ENCODE data around the gene SH3PXD2A. TPM values are rescaled to one million over a fixed set of nuclear protein-coding genes. Genes with fewer than 3 reads are reported as not detected.

Gene SH3PXD2A
- total RNA-seq, 1 experiment from 2014 or later, result 0.07 TPM

GRCh38 chr10:103550229-103550628, 305.1 kb downstream of the SH3PXD2A start:
- Histone ChIP-seq H3K9me2 (replicated peaks; ENCODE audit: insufficient read depth, low read length) (no peaks in the 10 kb centered on the region), H3K27me3 (ENCODE audit: low read length) (no peaks in the 10 kb centered on the region), H3K9ac (ENCODE audit: low read length) (no peak overlapping the region), H3K27ac (ENCODE audit: low read length) (no peak overlapping the region), H3K4me3 (ENCODE audit: low read length) (no peak overlapping the region), H3K36me3 (ENCODE audit: insufficient read depth, low read length) (no peaks in the 10 kb centered on the region), H3K9me3 (ENCODE audit: low read length) (no peaks in the 10 kb centered on the region), H3K4me1 (ENCODE audit: low read length) (peaks cover 61% of the 10 kb centered on the region), H2AFZ (ENCODE audit: low read length) (no peak overlapping the region), H3K79me2 (ENCODE audit: low read length) (no peaks in the 10 kb centered on the region), H3K4me2 (ENCODE audit: low read depth, low read length, poor library complexity, severe bottlenecking) (no peak overlapping the region), H4K20me1 (ENCODE audit: insufficient read depth, low read depth, low read length) (no peaks in the 10 kb centered on the region)
- peak; percentile 51 for DNase-seq

GRCh38 chr10:103549349-103549685, 306.1 kb downstream of the SH3PXD2A start:
- Histone ChIP-seq H3K4me1 (ENCODE audit: low read length) (peaks cover 64% of the 10 kb centered on the region), H3K4me2 (ENCODE audit: low read depth, low read length, poor library complexity, severe bottlenecking) (no peak overlapping the region), H3K27me3 (ENCODE audit: low read length) (no peaks in the 10 kb centered on the region), H3K27ac (ENCODE audit: low read length) (no peak overlapping the region), H3K9me2 (replicated peaks; ENCODE audit: insufficient read depth, low read length) (no peaks in the 10 kb centered on the region), H3K36me3 (ENCODE audit: insufficient read depth, low read length) (no peaks in the 10 kb centered on the region), H3K9ac (ENCODE audit: low read length) (no peak overlapping the region), H3K79me2 (ENCODE audit: low read length) (no peaks in the 10 kb centered on the region), H2AFZ (ENCODE audit: low read length) (no peak overlapping the region), H4K20me1 (ENCODE audit: insufficient read depth, low read depth, low read length) (no peaks in the 10 kb centered on the region), H3K9me3 (ENCODE audit: low read length) (no peaks in the 10 kb centered on the region), H3K4me3 (ENCODE audit: low read length) (no peak overlapping the region)
- no peak for DNase-seq

GRCh38 chr10:103548581-103549348, 306.6 kb downstream of the SH3PXD2A start:
- Histone ChIP-seq H3K36me3 (ENCODE audit: insufficient read depth, low read length) (no peaks in the 10 kb centered on the region), H3K9me3 (ENCODE audit: low read length) (no peaks in the 10 kb centered on the region), H3K27me3 (ENCODE audit: low read length) (no peaks in the 10 kb centered on the region), H3K4me1 (ENCODE audit: low read length) (peaks cover 69% of the 10 kb centered on the region), H3K9ac (ENCODE audit: low read length) (no peak overlapping the region), H4K20me1 (ENCODE audit: insufficient read depth, low read depth, low read length) (no peaks in the 10 kb centered on the region), H3K4me3 (ENCODE audit: low read length) (no peak overlapping the region), H3K79me2 (ENCODE audit: low read length) (no peaks in the 10 kb centered on the region), H3K4me2 (ENCODE audit: low read depth, low read length, poor library complexity, severe bottlenecking) (peak overlapping the region; percentile 73), H3K27ac (ENCODE audit: low read length) (peak overlapping the region; percentile 85), H3K9me2 (replicated peaks; ENCODE audit: insufficient read depth, low read length) (no peaks in the 10 kb centered on the region), H2AFZ (ENCODE audit: low read length) (no peak overlapping the region)
- DNase-seq, result no peak

- Histone ChIP-seq H4K20me1 (ENCODE audit: insufficient read depth, low read depth, low read length) (no peaks in the 10 kb centered on the region), H3K36me3 (ENCODE audit: insufficient read depth, low read length) (no peaks in the 10 kb centered on the region), H3K27me3 (ENCODE audit: low read length) (no peaks in the 10 kb centered on the region), H3K9ac (ENCODE audit: low read length) (peak overlapping the region; percentile 63), H3K4me3 (ENCODE audit: low read length) (peak overlapping the region; percentile 60), H3K4me2 (ENCODE audit: low read depth, low read length, poor library complexity, severe bottlenecking) (peak overlapping the region; percentile 73), H3K9me3 (ENCODE audit: low read length) (no peaks in the 10 kb centered on the region), H3K27ac (ENCODE audit: low read length) (peak overlapping the region; percentile 85), H2AFZ (ENCODE audit: low read length) (peak overlapping the region; percentile 27; the same call in 1 of the 2 replicates), H3K4me1 (ENCODE audit: low read length) (peaks cover 77% of the 10 kb centered on the region), H3K9me2 (replicated peaks; ENCODE audit: insufficient read depth, low read length) (no peaks in the 10 kb centered on the region), H3K79me2 (ENCODE audit: low read length) (no peaks in the 10 kb centered on the region)
- DNase-seq, result peak; percentile 92
Measured at GRCh38 chr10:103548006-103548405, 307.4 kb downstream of the SH3PXD2A start.

- H3K9me2 ChIP-seq (replicated peaks; ENCODE audit: insufficient read depth, low read length), result no peaks in the 10 kb centered on the region
Measured at GRCh38 chr10:103547391-103547946, 307.9 kb downstream of the SH3PXD2A start.

GRCh38 chr10:103546401-103546800, 309.0 kb downstream of the SH3PXD2A start:
- no peaks in the 10 kb centered on the region for H3K27me3 ChIP-seq (ENCODE audit: low read length)

More at GRCh38 chr10:103547391-103547946, 307.9 kb downstream of the SH3PXD2A start:
- H3K9ac ChIP-seq (ENCODE audit: low read length), result peak overlapping the region; percentile 63
- H3K27ac ChIP-seq (ENCODE audit: low read length), result peak overlapping the region; percentile 85
- no peaks in the 10 kb centered on the region for H3K27me3 ChIP-seq (ENCODE audit: low read length)
- no peaks in the 10 kb centered on the region for H3K9me3 ChIP-seq (ENCODE audit: low read length)
- peak overlapping the region; percentile 73 for H3K4me2 ChIP-seq (ENCODE audit: low read depth, low read length, poor library complexity, severe bottlenecking)
- no peaks in the 10 kb centered on the region for H3K79me2 ChIP-seq (ENCODE audit: low read length)
- H3K36me3 ChIP-seq (ENCODE audit: insufficient read depth, low read length), result no peaks in the 10 kb centered on the region
- peak overlapping the region; percentile 27; the same call in 1 of the 2 replicates for H2AFZ ChIP-seq (ENCODE audit: low read length)
- H3K4me1 ChIP-seq (ENCODE audit: low read length), result peaks cover 82% of the 10 kb centered on the region
- DNase-seq, result no peak
- H4K20me1 ChIP-seq (ENCODE audit: insufficient read depth, low read depth, low read length), result no peaks in the 10 kb centered on the region
- peak overlapping the region; percentile 60 for H3K4me3 ChIP-seq (ENCODE audit: low read length)

GRCh38 chr10:103545771-103546281, 309.6 kb downstream of the SH3PXD2A start:
- Histone ChIP-seq H3K27ac (ENCODE audit: low read length) (peak overlapping the region; percentile 85), H3K4me1 (ENCODE audit: low read length) (peaks cover 88% of the 10 kb centered on the region), H3K36me3 (ENCODE audit: insufficient read depth, low read length) (no peaks in the 10 kb centered on the region), H3K9me3 (ENCODE audit: low read length) (no peaks in the 10 kb centered on the region), H3K4me2 (ENCODE audit: low read depth, low read length, poor library complexity, severe bottlenecking) (peak overlapping the region; percentile 73), H4K20me1 (ENCODE audit: insufficient read depth, low read depth, low read length) (no peaks in the 10 kb centered on the region), H3K9ac (ENCODE audit: low read length) (peak overlapping the region; percentile 51; the same call in 1 of the 2 replicates), H3K4me3 (ENCODE audit: low read length) (no peak overlapping the region), H3K79me2 (ENCODE audit: low read length) (no peaks in the 10 kb centered on the region), H3K9me2 (replicated peaks; ENCODE audit: insufficient read depth, low read length) (no peaks in the 10 kb centered on the region), H3K27me3 (ENCODE audit: low read length) (no peaks in the 10 kb centered on the region), H2AFZ (ENCODE audit: low read length) (no peak overlapping the region)
- DNase-seq, result peak; percentile 48

More at GRCh38 chr10:103546401-103546800, 309.0 kb downstream of the SH3PXD2A start:
- Histone ChIP-seq H3K9ac (ENCODE audit: low read length) (peak overlapping the region; percentile 51; the same call in 1 of the 2 replicates), H4K20me1 (ENCODE audit: insufficient read depth, low read depth, low read length) (no peaks in the 10 kb centered on the region), H3K9me2 (replicated peaks; ENCODE audit: insufficient read depth, low read length) (no peaks in the 10 kb centered on the region), H3K4me2 (ENCODE audit: low read depth, low read length, poor library complexity, severe bottlenecking) (peak overlapping the region; percentile 73), H3K27ac (ENCODE audit: low read length) (peak overlapping the region; percentile 85), H3K4me3 (ENCODE audit: low read length) (0 out of 2 replicates have a peak overlapping the region, but pooled peaks have one; percentile 4), H3K36me3 (ENCODE audit: insufficient read depth, low read length) (no peaks in the 10 kb centered on the region), H2AFZ (ENCODE audit: low read length) (peak overlapping the region; percentile 46; the same call in 1 of the 2 replicates), H3K9me3 (ENCODE audit: low read length) (no peaks in the 10 kb centered on the region), H3K79me2 (ENCODE audit: low read length) (no peaks in the 10 kb centered on the region), H3K4me1 (ENCODE audit: low read length) (peaks cover 88% of the 10 kb centered on the region)
- no peak for DNase-seq

- H3K4me1 ChIP-seq (ENCODE audit: low read length), result peaks cover 85% of the 10 kb centered on the region
Measured at GRCh38 chr10:103545366-103545765, 310.0 kb downstream of the SH3PXD2A start.

More at GRCh38 chr10:103545366-103545765, 310.0 kb downstream of the SH3PXD2A start:
- H3K9ac ChIP-seq (ENCODE audit: low read length), result no peak overlapping the region; the same call in 1 of the 2 replicates
- H4K20me1 ChIP-seq (ENCODE audit: insufficient read depth, low read depth, low read length), result no peaks in the 10 kb centered on the region
- H2AFZ ChIP-seq (ENCODE audit: low read length), result no peak overlapping the region
- no peaks in the 10 kb centered on the region for H3K79me2 ChIP-seq (ENCODE audit: low read length)
- H3K27ac ChIP-seq (ENCODE audit: low read length), result no peak overlapping the region
- H3K4me3 ChIP-seq (ENCODE audit: low read length), result no peak overlapping the region
- H3K4me2 ChIP-seq (ENCODE audit: low read depth, low read length, poor library complexity, severe bottlenecking), result peak overlapping the region; percentile 73
- no peaks in the 10 kb centered on the region for H3K27me3 ChIP-seq (ENCODE audit: low read length)
- peak; percentile 51 for DNase-seq
- no peaks in the 10 kb centered on the region for H3K36me3 ChIP-seq (ENCODE audit: insufficient read depth, low read length)
- H3K9me2 ChIP-seq (replicated peaks; ENCODE audit: insufficient read depth, low read length), result no peaks in the 10 kb centered on the region
- no peaks in the 10 kb centered on the region for H3K9me3 ChIP-seq (ENCODE audit: low read length)

All from Karpas-422 (cell line).